Measurements from ENCODE around the gene ZNF697.

ZNF697 gene

GRCh38 chr1:119660253-119661083 lies 12.4 kb upstream of the ZNF697 start:
- DNase-seq: no peak

DNA sequence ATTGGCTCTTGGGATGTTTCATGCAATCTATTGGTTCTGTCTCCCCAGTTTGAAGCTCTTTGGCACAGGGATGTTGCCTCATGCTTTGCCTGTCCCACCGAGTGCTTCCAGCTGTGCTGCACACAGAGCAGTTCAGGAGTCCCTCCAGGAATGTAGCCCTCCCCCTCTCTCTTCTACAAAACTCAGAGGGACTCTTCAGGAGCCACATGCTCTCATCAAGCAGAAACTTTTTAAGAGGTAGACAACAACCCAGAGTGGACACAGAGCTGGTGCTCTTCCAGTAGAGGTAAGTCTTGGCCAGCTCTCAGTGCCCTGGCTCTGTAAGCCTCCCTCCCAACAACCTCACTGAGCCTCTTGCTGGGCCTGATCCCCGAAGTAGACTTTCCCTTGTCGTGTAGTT lies 11.6 kb upstream of the ZNF697 start:
- no peak for DNase-seq

DNA sequence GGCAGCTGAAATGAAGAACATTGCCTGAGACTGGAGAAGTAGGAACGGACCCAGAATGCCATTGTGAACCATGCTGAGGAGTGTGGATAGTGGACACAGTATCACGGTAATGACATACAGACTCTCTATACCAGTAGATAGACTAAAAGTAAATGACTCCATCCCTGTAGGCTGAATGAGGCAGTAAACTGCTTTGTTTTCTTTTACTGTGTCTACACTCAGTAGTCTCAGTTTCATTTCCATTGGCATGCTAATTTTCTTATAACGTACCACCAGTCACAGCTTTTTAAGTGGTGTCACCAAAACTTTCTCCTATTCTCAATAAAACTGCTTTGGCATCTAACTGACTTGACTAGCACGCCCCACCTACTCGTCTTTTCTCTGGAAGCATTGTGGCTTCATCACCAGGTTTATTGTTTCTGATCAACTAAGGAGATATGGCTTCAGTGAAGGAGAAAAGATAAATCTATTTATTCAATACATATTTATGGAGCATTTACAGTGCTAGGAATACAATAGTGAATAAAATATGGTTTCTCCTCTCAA lies 8.4 kb upstream of the ZNF697 start:
- DNase-seq: no peak

DNA sequence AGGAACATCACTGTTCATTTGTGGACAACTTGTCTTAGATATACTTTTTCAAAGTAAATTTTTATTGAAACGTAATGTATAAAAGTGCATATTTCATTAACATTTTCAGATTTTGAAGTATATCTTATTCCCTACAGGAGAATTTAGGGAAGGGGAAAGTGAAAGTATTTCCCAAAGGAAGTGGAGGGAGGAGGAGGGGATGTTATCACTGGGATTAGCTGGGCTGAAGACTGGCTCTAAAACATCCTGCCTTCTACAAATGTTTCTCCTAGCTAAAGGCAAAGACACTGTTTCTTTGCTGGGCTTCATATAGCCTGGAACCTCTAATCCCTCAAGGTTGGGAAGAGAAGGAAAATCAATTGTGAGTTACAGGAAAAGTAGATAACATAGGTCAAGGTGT lies 7.1 kb upstream of the ZNF697 start:
- no peak for DNase-seq

DNA sequence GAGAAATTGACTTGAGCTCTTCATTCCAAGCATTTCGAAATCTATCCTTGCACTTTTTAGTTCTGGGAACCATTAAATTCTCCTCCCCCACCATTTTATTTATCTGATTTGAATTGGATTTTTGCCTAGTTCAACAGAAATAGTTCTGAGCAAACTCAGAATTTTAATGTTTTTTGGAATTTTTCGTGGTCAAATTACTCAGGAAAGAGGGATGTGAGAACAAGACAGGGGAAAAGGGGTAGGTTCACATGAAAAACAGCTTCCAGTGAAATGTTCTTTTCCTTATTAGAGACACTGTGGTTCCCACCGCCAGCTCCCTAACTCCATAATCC lies 5.7 kb upstream of the ZNF697 start:
- no peak for DNase-seq

DNA sequence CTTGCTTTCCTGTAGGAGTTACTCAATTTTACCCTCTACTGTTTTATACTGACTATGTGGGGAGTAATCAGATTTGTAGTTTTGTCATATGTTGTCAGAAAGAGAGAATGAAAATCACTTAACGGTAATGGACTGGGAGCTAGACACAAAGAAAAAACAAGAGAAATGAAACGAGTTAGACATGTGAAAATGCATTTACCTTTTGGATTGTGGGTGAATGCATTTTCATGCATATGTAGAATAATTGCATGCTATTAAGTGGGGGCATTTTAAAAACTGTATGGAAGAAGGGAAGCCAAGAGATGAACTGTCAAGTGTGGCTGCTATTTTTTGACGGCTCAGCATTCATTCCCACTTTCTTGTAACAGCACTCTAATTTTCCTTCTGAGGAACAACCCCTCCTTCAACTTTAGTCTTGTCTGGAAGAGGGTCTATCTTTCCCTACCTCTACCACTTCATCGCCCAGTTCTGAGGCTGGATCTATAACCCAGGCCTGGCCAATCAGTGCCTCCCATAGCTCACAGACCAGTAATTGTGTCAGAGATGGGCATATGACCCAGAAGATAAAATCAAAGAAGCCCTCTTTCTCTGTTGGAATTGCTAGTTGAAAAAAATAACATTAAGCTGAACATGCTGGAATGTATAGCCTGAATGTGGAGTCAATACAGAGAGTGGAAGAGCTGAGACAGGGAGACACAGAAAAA lies 5.2 kb upstream of the ZNF697 start:
- DNase-seq: no peak

DNA sequence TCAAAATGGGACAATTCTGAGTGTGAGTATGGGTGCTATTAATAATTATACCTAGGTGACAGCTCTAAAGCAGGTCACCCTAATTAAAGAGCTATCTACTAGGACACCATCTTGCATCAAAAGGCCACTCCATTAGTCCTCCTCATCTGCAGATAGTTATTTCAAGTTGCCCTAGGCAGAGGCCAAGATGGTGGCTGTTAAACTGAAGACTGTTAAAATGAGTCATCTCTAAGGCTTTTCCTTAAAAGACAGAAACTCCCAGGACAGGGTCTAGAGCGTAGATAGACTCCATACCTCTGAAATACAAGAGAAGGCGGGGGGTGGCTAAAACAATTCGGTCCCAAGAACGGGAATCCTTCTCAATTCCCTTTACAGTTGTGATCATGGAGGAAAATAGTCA lies 4.5 kb upstream of the ZNF697 start:
- no peak for DNase-seq

DNA sequence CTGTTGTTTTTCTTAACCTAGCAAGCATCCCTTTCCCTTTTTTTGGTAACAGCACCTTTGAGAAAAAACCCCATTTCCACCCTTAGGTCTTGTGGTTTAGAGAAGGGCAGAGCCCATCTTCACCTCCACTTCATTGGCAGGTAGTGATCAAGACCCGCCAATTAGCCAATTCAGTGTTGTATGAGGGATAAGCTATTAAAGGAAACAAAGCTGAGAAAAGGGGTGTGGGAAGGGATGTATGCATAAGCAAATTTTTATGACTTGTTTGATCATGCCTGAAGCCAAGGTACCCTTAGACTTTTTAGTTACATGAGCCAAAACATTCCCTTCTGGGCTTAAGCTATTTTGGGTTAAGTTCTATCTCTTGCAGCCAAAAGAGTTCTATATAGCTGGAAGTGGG lies 3.6 kb upstream of the ZNF697 start:
- no peak for DNase-seq

DNA sequence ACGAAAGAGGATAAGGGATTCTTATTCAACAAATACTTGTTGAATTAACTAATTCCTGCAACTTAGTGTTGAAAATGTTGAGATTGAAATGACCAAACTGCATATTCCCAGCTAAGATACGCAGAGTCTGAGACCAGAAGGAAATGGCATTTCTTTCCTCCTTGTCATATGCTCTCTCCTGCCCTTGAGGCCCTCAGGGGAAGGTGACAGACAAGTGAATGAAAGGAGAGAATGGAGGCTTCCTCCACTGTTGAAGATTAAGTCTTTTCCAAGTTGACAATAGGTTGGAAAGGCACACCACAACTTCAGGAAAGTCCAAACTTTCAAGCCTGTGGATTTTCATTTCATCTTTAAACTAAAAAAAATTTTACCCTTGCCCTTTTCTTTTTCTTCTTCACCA lies 3.1 kb upstream of the ZNF697 start:
- no peak for DNase-seq

- no peak for DNase-seq
Observed at GRCh38 chr1:119648620-119649004, 546 bp upstream of the ZNF697 start.

DNA sequence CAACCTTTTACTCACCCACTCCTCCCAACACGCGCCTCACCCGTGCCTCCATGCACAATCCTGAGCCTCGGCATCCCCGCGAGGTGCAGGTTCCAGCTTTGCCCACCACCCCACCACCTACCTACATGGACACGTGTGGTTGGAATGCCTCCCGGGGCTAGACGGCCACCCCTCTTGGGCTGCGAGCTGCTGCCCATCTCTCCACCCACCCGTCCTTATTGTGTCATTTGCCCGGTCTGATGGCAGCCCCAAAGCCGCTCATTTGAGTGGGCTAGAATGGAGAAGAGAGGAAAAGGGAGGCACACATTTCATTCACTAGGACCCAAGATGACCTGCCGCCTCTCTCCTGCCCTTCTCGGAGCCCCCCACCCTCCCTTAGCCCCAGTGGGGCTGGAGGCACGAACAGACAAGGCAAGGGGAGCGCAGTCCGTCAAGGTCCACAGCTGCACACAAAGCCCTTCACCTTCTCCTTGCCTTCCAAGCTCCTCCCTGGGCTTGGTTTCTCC lies 785 bp downstream of the ZNF697 start:
- no peak for DNase-seq

GRCh38 chr1:119646521-119647227 lies 1.4 kb downstream of the ZNF697 start:
- no peak for DNase-seq

- no peak for DNase-seq
Observed at GRCh38 chr1:119639109-119639508, 9.0 kb downstream of the ZNF697 start.

- no peak for DNase-seq
Observed at GRCh38 chr1:119637710-119638109, 10.4 kb downstream of the ZNF697 start.

GRCh38 chr1:119636491-119637089 lies 11.5 kb downstream of the ZNF697 start:
- no peak for DNase-seq

DNA sequence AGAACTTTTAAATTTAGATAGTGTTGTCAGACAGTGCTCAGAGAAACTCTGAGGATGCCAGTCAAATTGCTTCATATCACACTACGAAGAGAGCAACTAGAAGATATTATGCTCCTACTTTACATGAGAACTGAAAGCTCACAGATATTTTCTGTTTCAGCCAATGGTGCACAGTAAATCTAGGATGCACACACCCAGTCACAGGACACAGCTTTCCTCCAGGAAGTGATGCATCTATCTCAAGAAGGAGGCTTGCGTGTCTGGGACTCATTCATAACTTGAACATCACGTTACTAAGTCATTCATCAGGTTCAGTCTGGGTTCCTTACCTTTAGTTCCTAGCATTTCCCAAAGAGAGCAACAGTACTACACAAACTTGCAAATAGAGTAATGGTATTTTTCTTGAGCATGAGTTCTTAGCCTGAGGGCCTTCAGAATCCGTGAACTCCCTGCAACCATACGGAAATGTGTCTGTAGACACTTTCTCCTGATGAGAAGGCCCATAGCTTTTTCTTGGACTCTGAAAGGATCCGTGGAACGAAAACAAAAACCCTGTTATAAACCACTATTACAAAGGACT lies 12.2 kb downstream of the ZNF697 start:
- no peak for DNase-seq

DNA sequence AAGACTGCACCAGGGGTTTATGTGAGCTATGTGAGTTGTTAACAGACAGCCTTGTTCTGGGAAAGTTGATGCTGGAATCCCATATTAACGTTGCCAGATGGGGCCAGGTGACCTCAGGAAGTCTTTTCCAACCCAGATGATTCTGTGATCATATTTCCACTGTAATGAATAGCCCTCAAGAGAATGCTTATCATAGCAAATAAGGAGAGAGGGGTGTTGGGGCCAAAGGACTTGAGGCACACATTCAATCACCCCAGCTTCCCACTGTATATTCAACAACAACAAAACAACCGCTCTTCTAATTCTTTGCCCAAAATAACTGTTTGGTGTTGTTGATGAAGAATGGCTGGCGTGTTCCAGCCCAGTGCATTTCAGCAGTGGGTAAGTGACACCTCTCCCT lies 14.1 kb downstream of the ZNF697 start:
- DNase-seq: no peak

GRCh38 chr1:119633575-119633974 lies 14.5 kb downstream of the ZNF697 start:
- DNase-seq: no peak

DNA sequence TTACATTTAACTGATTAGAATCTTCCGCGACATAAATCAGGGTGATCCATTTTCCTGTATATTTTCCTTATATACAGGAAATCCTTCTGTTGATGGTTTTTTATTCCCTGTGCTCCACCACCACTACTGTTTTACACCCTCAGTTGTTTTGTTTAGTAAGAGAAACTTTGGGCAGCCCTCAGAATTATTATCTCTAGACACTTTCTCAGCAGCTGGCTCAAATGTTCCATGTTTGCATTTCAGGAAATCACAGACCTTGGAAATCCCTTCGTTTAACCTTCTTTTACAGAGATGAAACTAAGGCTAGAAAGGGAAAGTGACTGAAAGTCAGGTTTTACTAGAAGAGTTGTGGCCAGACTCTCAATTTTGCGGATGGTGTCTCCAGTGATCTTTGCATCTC lies 15.2 kb downstream of the ZNF697 start:
- DNase-seq: no peak

DNA sequence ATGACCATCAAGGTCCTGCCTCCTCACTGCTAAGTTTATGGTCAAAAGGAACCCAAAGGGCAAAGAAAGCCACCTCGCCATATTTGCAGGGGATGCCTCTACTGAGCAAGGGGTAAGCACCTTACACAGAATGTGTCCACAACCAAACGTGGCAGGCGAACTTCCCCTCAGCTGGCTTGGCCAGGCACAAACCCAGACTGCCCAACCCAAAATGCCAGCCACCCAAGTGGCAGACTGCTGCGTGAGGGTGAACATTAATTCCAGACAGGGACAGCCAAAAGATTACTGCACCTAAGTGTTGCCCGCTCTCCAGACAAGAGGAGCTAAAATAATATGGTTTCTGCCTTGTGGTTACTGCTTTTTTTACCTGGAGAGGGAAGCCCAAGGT lies 16.0 kb downstream of the ZNF697 start:
- no peak for DNase-seq

GRCh38 chr1:119631433-119632102 lies 16.5 kb downstream of the ZNF697 start:
- DNase-seq: peak; percentile 64

- DNase-seq: no peak
Observed at GRCh38 chr1:119631086-119631432, 17.0 kb downstream of the ZNF697 start.
